HUES64 (cell line): ENCODE measurements around the gene RNF10.
"Not testable (repeated sequence)": the region's sequence is repeated elsewhere in the genome, so short reads cannot be mapped to it uniquely, and the experiment has no call there.

ENCODE experiments used
- H3K27ac ChIP-seq: 2 replicates; pipeline ENCODE4 v1.7.0; 2013; ENCODE audit warnings: low read depth, low read length, inconsistent platforms
- H3K27me3 ChIP-seq: 2 replicates; pipeline ENCODE4 v1.6.1; 2013; ENCODE audit warnings: mild to moderate bottlenecking, low read length; ENCODE audit not compliant: insufficient read depth
- H3K36me3 ChIP-seq: 2 replicates; pipeline ENCODE4 v1.6.1; 2013; ENCODE audit warnings: mild to moderate bottlenecking, low read length; ENCODE audit not compliant: insufficient read depth
- H3K4me1 ChIP-seq: 2 replicates; pipeline ENCODE4 v1.6.1; 2013; ENCODE audit warnings: mild to moderate bottlenecking, low read length, moderate library complexity; ENCODE audit not compliant: insufficient read depth
- H3K4me3 ChIP-seq: 2 replicates; pipeline ENCODE4 v1.5.1; 2013; ENCODE audit warnings: mild to moderate bottlenecking, low read length, moderate library complexity
- H3K9ac ChIP-seq: 2 replicates; pipeline ENCODE4 v1.6.1; 2013; ENCODE audit warnings: mild to moderate bottlenecking, low read depth, low read length
- H3K9me3 ChIP-seq: 2 replicates; pipeline ENCODE4 v1.6.1; 2013; ENCODE audit warnings: low read depth, low read length; ENCODE audit not compliant: insufficient read depth
- WGBS: fragments of 150-250, 120-280 bp; methylation state at CpG from one replicate; pipeline ENCODE4 v1.1.7; 2013; ENCODE audit warnings: missing lambda C conversion rate; 5-methylcytosine and 5-hydroxymethylcytosine counted together

Gene RNF10

GRCh38 chr12:120496413-120497340 lies 37.5 kb upstream of the RNF10 start:
- peaks cover 15% of the 10 kb centered on the region for H3K4me1 ChIP-seq
- WGBS, result under 1% methylated on average over 47 of the region's 47 CpGs
- H3K4me3 ChIP-seq, result peak overlapping the region; percentile 99
- peak overlapping the region; percentile 85 for H3K9ac ChIP-seq
- no peaks in the 10 kb centered on the region for H3K9me3 ChIP-seq
- peak overlapping the region; percentile 77; the same call in 1 of the 2 replicates for H3K27ac ChIP-seq
- H3K36me3 ChIP-seq, result peaks cover 23% of the 10 kb centered on the region
- no peaks in the 10 kb centered on the region for H3K27me3 ChIP-seq

- H3K4me3 ChIP-seq, result peak overlapping the region; percentile 99
- no peaks in the 10 kb centered on the region for H3K9me3 ChIP-seq
- H3K27ac ChIP-seq, result no peak overlapping the region
- WGBS, result 76% methylated on average over 7 of the region's 9 CpGs
- H3K36me3 ChIP-seq, result peaks cover 25% of the 10 kb centered on the region
- peaks cover 15% of the 10 kb centered on the region for H3K4me1 ChIP-seq
- peak overlapping the region; percentile 85; the same call in 1 of the 2 replicates for H3K9ac ChIP-seq
- no peaks in the 10 kb centered on the region for H3K27me3 ChIP-seq
These were observed 36.5 kb upstream of the RNF10 start for GRCh38 chr12:120497524-120498150.

- H3K9ac ChIP-seq, result no peak overlapping the region
- 80% methylated on average over 3 of the region's 3 CpGs for WGBS
- peaks cover 39% of the 10 kb centered on the region for H3K36me3 ChIP-seq
- H3K4me3 ChIP-seq, result peak overlapping the region; percentile 99; the same call in 1 of the 2 replicates
- H3K4me1 ChIP-seq, result peaks cover 15% of the 10 kb centered on the region
- H3K9me3 ChIP-seq, result no peaks in the 10 kb centered on the region
- H3K27me3 ChIP-seq, result no peaks in the 10 kb centered on the region
- H3K27ac ChIP-seq, result peak overlapping the region; percentile 43; the same call in 1 of the 2 replicates
These were observed 35.2 kb upstream of the RNF10 start for GRCh38 chr12:120498870-120499515.

- Histone ChIP-seq H3K36me3 (peaks cover 41% of the 10 kb centered on the region), H3K4me3 (no peak overlapping the region), H3K27ac (no peak overlapping the region), H3K4me1 (peaks cover 17% of the 10 kb centered on the region), H3K9me3 (no peaks in the 10 kb centered on the region), H3K9ac (no peak overlapping the region), H3K27me3 (no peaks in the 10 kb centered on the region)
- 97% methylated on average over 1 of the region's 1 CpG for WGBS
These were observed 33.6 kb upstream of the RNF10 start for GRCh38 chr12:120500581-120500980.

GRCh38 chr12:120504587-120504986 lies 29.6 kb upstream of the RNF10 start:
- Histone ChIP-seq H3K9ac (no peak overlapping the region), H3K4me3 (no peak overlapping the region; the same call in 1 of the 2 replicates), H3K36me3 (peaks cover 42% of the 10 kb centered on the region), H3K27me3 (no peaks in the 10 kb centered on the region), H3K9me3 (no peaks in the 10 kb centered on the region), H3K4me1 (peaks cover 8% of the 10 kb centered on the region; the same call in 1 of the 2 replicates), H3K27ac (peak overlapping the region; percentile 62)
- 52% methylated on average over 3 of the region's 4 CpGs for WGBS

- WGBS, result 97% methylated on average over 8 of the region's 8 CpGs
- no peak overlapping the region for H3K9ac ChIP-seq
- peaks cover 52% of the 10 kb centered on the region for H3K36me3 ChIP-seq
These were observed 25.6 kb upstream of the RNF10 start for GRCh38 chr12:120508537-120508936.

GRCh38 chr12:120514002-120514401 lies 20.2 kb upstream of the RNF10 start:
- no peak overlapping the region for H3K9ac ChIP-seq
- 93% methylated on average over 7 of the region's 7 CpGs for WGBS
- H3K4me3 ChIP-seq, result no peak overlapping the region
- H3K36me3 ChIP-seq, result peaks cover 60% of the 10 kb centered on the region
- no peak overlapping the region for H3K27ac ChIP-seq
- H3K27me3 ChIP-seq, result no peaks in the 10 kb centered on the region
- no peaks in the 10 kb centered on the region for H3K4me1 ChIP-seq
- H3K9me3 ChIP-seq, result no peaks in the 10 kb centered on the region

More at GRCh38 chr12:120508537-120508936, 25.6 kb upstream of the RNF10 start:
- peaks cover 8% of the 10 kb centered on the region; the same call in 1 of the 2 replicates for H3K4me1 ChIP-seq
- no peaks in the 10 kb centered on the region for H3K27me3 ChIP-seq
- H3K4me3 ChIP-seq, result no peak overlapping the region
- H3K9me3 ChIP-seq, result no peaks in the 10 kb centered on the region
- H3K27ac ChIP-seq, result no peak overlapping the region

GRCh38 chr12:120515496-120515895 lies 18.7 kb upstream of the RNF10 start:
- no peak overlapping the region for H3K4me3 ChIP-seq
- no peaks in the 10 kb centered on the region for H3K4me1 ChIP-seq
- no peak overlapping the region for H3K27ac ChIP-seq
- H3K9me3 ChIP-seq, result no peaks in the 10 kb centered on the region
- peaks cover 52% of the 10 kb centered on the region for H3K36me3 ChIP-seq
- 93% methylated on average over 2 of the region's 2 CpGs for WGBS
- no peak overlapping the region for H3K9ac ChIP-seq
- no peaks in the 10 kb centered on the region for H3K27me3 ChIP-seq

GRCh38 chr12:120519324-120519723 lies 14.8 kb upstream of the RNF10 start:
- 96% methylated on average over 8 of the region's 8 CpGs for WGBS
- not testable (repeated sequence) for H3K27me3 ChIP-seq, H3K9me3 ChIP-seq, H3K27ac ChIP-seq, H3K9ac ChIP-seq, H3K4me3 ChIP-seq, H3K4me1 ChIP-seq
- peaks cover 44% of the 10 kb centered on the region for H3K36me3 ChIP-seq

GRCh38 chr12:120522568-120522967 lies 11.6 kb upstream of the RNF10 start:
- H3K9ac ChIP-seq, result no peak overlapping the region; the same call in 1 of the 2 replicates
- no peaks in the 10 kb centered on the region for H3K4me1 ChIP-seq
- H3K4me3 ChIP-seq, result no peak overlapping the region
- H3K36me3 ChIP-seq, result peaks cover 20% of the 10 kb centered on the region; the same call in 1 of the 2 replicates
- H3K9me3 ChIP-seq, result no peaks in the 10 kb centered on the region
- no peak overlapping the region for H3K27ac ChIP-seq
- WGBS, result 95% methylated on average over 9 of the region's 9 CpGs
- H3K27me3 ChIP-seq, result no peaks in the 10 kb centered on the region
